Ovary (tissue), 9 donors: ENCODE results near the gene PAN2. TPM values are rescaled to one million over a fixed set of nuclear protein-coding genes. Genes with fewer than 3 reads are reported as not detected.
A peak's percentile ranks its signal among the peaks of the same experiment; 100 is the strongest.

Experiments used
- DNase-seq, 5 donors: peaks; one replicate each; pipeline ENCODE4 v3.0.0-alpha.2; 2019 to 2020
- H3K27ac ChIP-seq, 2 donors: fragments of 200-600 bp; one replicate each; pipeline versions ENCODE4 v1.5.1 to v1.8.0; 2019 to 2022
- H3K27me3 ChIP-seq: fragments of 200-600 bp; one replicate; pipeline ENCODE4 v1.8.0; 2022
- H3K36me3 ChIP-seq: fragments of 200-600 bp; sonication (generic); one replicate; pipeline ENCODE4 v1.5.1; 2019
- H3K4me1 ChIP-seq: one replicate; pipeline ENCODE4 v1.8.1; 2013; ENCODE audit warnings: mild to moderate bottlenecking, moderate library complexity; ENCODE audit not compliant: insufficient read depth
- H3K4me3 ChIP-seq: fragments of 200-600 bp; sonication (generic); one replicate; pipeline ENCODE4 v1.5.1; 2017
- H3K9me3 ChIP-seq, 2 donors: fragments of 200-600 bp in 1 of 2; sonication (generic) in 1 of 2; one replicate each; pipeline versions ENCODE4 v1.5.1 to v1.8.1; 2013 to 2019; ENCODE audit warnings: mild to moderate bottlenecking in 1 of 2, moderate library complexity in 1 of 2
- CTCF ChIP-seq, 3 donors: fragments of 450-650 bp in 2 of 3; fragments of 200-600 bp in 1 of 3; IDR thresholded peaks; one replicate each; pipeline versions ENCODE4 v1.5.1 to v1.8.0; 2016 to 2022; ENCODE audit warnings: antibody characterized with exemption in 3 of 3, mild to moderate bottlenecking in 1 of 3
- EP300 ChIP-seq: sonication (generic); formaldehyde crosslinking; IDR thresholded peaks from one replicate; pipeline ENCODE4 v1.6.1; 2017; ENCODE audit warnings: antibody characterized with exemption
- POLR2A ChIP-seq: fragments of 450-650 bp; IDR thresholded peaks from one replicate; pipeline ENCODE4 v1.6.1; 2017; ENCODE audit warnings: antibody characterized with exemption, mild to moderate bottlenecking, moderate library complexity
- WGBS, 3 donors: extraction: QIAGEN DNeasy Blood & Tissue Kit in 1 of 3; methylation state at CpG; one replicate each; pipeline versions ENCODE4 v1.1.5 to v1.1.7; 2013 to 2017; 5-methylcytosine and 5-hydroxymethylcytosine counted together
- intact Hi-C, 4 donors: fragments of 100-400 bp; cut with DNase I; formaldehyde crosslinking; loops; one replicate each; pipeline versions ENCODE4 v1.11.0 to v1.15.1; 2022 to 2023
- polyA plus RNA-seq, 2 donors: library from polyadenylated mRNA; stranded (reverse); fragments of 200-250 nt in 1 of 2; fragments of 350-450 nt in 1 of 2; fragmentation: Illumina TruSeq in 1 of 2; extraction: RNeasy Lipid Tissue Mini Kit (QIAGEN cat#74804) in 1 of 2; gene quantifications; one replicate each; pipeline ENCODE4 v1.2.3, GENCODE V29; 2013 to 2014
- total RNA-seq, 7 donors: library from RNA; depleted of rRNA in 2 of 7; stranded (reverse); fragments of >200 nt in 2 of 7; fragmentation: NEBNext Ultra II Directional in 3 of 7; extraction: Animal tissue kit (Norgen Biotek cat#: 25700) in 3 of 7; gene quantifications; one replicate each; pipeline versions ENCODE4 v1.1.0 to v1.2.4, GENCODE V29; 2016 to 2023
- donor health status: DM: no; HTN: no; CAD: no; lungs with moderate emphysema.
- donor health status: DM: no; HTN: no; CAD: no.
- donor health status: Bipolar disorder and iron deficiency.
- donor health status: DM: yes; HTN: yes; CAD: no.
- donor health status: DM: no; HTN: no; CAD: no.
- donor health status: DM: yes; HTN: yes; CAD: no.

Gene PAN2
- total and polyA plus RNA-seq, 9 donors, result 41.0 to 103 (median 70.0) TPM

- Histone ChIP-seq H3K27me3 (no peaks in the 10 kb centered on the region), H3K4me3 (peak within 1 kb of the TSS; percentile 88), H3K4me1 (peaks cover 2% of the 10 kb centered on the region), H3K36me3 (no peaks in the 10 kb centered on the region), H3K27ac (peak within 1 kb of the TSS; percentile 12 to 97), H3K9me3 (no peaks in the 10 kb centered on the region)
- 0% methylated on average over 55 to 62 of the region's 62 CpGs for WGBS, 3 donors
- intact Hi-C loops, result no loop called here
- peak; percentile 94 to 96 (median 95) for DNase-seq
- TF ChIP-seq CTCF (IDR thresholded peaks at IDR 0.05), result peak in 1 of 3 donors; percentile 34
- no peak for TF ChIP-seq EP300
- TF ChIP-seq POLR2A, result peak; percentile 72
Observed at GRCh38 chr12:56315622-56316473, 18.0 kb downstream of the PAN2 start, which contains the start of gene CNPY2. TSS of gene CNPY2 (minus strand) at chr12:56315988. CDS start at chr12:56315217, 771 bp downstream.

- Histone ChIP-seq H3K4me1 (peaks cover 2% of the 10 kb centered on the region), H3K27me3 (no peaks in the 10 kb centered on the region), H3K4me3 (peak overlapping the region; percentile 88), H3K9me3 (no peaks in the 10 kb centered on the region), H3K36me3 (no peaks in the 10 kb centered on the region), H3K27ac (peak overlapping the region; percentile 12 to 97)
- TF ChIP-seq CTCF (IDR thresholded peaks at IDR 0.05) (no peak), EP300 (no peak), POLR2A (no peak)
- WGBS, 3 donors, result 0 to 2% (median 1%) methylated on average over 11 of the region's 11 CpGs
- intact Hi-C loops, result no loop called here
- peak in 2 of 5 donors; percentile 13 to 37 for DNase-seq
Observed at GRCh38 chr12:56315249-56315621, 18.6 kb downstream of the PAN2 start.

GRCh38 chr12:56311003-56311402 is 22.8 kb downstream of the PAN2 start:
- H3K4me1 ChIP-seq, result peaks cover 2% of the 10 kb centered on the region
- no peak for TF ChIP-seq EP300
- no peak for TF ChIP-seq CTCF (IDR thresholded peaks at IDR 0.05)
- TF ChIP-seq POLR2A, result no peak
- intact Hi-C loops, result no loop called here
- H3K9me3 ChIP-seq, result no peaks in the 10 kb centered on the region
- no peak for DNase-seq
- no peaks in the 10 kb centered on the region for H3K27me3 ChIP-seq
- H3K4me3 ChIP-seq, result no peak overlapping the region
- WGBS, 3 donors, result 92 to 93% (median 92%) methylated on average over 12 of the region's 12 CpGs
- no peak overlapping the region for H3K27ac ChIP-seq
- no peaks in the 10 kb centered on the region for H3K36me3 ChIP-seq

- no peak overlapping the region for H3K4me3 ChIP-seq
- intact Hi-C loops, result no loop called here
- DNase-seq, result no peak
- no peak for TF ChIP-seq POLR2A
- TF ChIP-seq CTCF (IDR thresholded peaks at IDR 0.05), result no peak
- no peak for TF ChIP-seq EP300
- H3K4me1 ChIP-seq, result no peaks in the 10 kb centered on the region
- no peaks in the 10 kb centered on the region for H3K36me3 ChIP-seq
- WGBS, 3 donors, result 89 to 95% (median 90%) methylated on average over 3 of the region's 3 CpGs
- H3K27ac ChIP-seq, result no peak overlapping the region
- H3K9me3 ChIP-seq, result no peaks in the 10 kb centered on the region
- no peaks in the 10 kb centered on the region for H3K27me3 ChIP-seq
Observed at GRCh38 chr12:56308714-56309113, 25.1 kb downstream of the PAN2 start.
